ENCODE results near the gene AHCYL1. TPM values are rescaled to one million over a fixed set of nuclear protein-coding genes. Genes with fewer than 3 reads are reported as not detected.

AHCYL1 gene
- total RNA-seq, 1 donor from 2014 or later, result 90.1 TPM

DNA sequence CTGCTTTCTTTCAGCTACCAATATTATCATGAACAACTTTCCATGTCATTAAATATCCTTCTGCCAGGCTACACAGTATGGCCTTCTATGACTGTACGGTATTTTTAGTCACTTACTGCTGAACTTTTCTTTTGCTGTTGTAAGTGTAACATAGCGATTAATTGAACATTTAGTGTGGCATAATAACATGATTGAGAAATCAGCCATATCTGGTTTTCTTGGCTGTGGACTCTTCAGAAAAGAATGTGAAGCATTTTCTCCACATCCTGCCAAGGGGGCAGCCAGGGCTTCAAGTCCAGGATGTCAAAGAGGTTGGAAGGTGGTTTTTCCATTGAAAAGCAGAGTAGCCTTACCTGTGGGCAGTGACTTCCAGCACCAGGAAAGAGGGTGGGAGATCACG lies 8.8 kb upstream of the AHCYL1 start:
- Mint-ChIP-seq H3K4me1 (peaks cover 6% of the 10 kb centered on the region), H3K27ac (ENCODE audit: unreplicated experiment) (no peak overlapping the region), H3K9me3 (peaks cover 3% of the 10 kb centered on the region), H3K4me3 (no peak overlapping the region), H3K27me3 (ENCODE audit: low read depth) (no peaks in the 10 kb centered on the region), H3K36me3 (ENCODE audit: low read depth) (no peaks in the 10 kb centered on the region)
- TF ChIP-seq, protein P1, sequence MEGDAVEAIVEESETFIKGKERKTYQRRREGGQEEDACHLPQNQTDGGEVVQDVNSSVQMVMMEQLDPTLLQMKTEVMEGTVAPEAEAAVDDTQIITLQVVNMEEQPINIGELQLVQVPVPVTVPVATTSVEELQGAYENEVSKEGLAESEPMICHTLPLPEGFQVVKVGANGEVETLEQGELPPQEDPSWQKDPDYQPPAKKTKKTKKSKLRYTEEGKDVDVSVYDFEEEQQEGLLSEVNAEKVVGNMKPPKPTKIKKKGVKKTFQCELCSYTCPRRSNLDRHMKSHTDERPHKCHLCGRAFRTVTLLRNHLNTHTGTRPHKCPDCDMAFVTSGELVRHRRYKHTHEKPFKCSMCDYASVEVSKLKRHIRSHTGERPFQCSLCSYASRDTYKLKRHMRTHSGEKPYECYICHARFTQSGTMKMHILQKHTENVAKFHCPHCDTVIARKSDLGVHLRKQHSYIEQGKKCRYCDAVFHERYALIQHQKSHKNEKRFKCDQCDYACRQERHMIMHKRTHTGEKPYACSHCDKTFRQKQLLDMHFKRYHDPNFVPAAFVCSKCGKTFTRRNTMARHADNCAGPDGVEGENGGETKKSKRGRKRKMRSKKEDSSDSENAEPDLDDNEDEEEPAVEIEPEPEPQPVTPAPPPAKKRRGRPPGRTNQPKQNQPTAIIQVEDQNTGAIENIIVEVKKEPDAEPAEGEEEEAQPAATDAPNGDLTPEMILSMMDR (conservative IDR thresholded peaks at IDR 0.05), result no peak
- DNase-seq (ENCODE audit: low read depth, low spot score), result no peak

DNA sequence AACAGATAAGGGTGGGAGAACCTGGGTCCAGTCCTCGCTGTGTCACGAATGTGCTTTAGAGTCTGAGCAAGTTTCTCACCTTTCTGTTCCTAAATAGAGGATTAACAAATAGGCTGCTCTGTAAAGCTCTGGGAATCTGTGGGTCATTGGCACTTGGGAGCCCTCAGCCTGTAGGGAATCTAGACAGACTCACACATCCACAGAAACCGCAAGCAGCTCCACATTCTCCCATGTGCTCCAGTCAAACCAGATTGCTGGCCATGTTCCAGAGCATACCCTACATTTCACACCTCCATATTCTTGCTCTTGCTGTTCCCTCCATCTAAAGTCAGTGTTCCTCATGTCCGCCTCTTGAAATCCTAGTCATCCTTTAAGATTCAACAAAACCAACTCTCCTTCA lies 7.8 kb upstream of the AHCYL1 start:
- H3K9me3 Mint-ChIP-seq, result peaks cover 3% of the 10 kb centered on the region
- TF ChIP-seq, protein P1 (conservative IDR thresholded peaks at IDR 0.05), result no peak
- H3K4me1 Mint-ChIP-seq, result peaks cover 6% of the 10 kb centered on the region
- no peaks in the 10 kb centered on the region for H3K27me3 Mint-ChIP-seq (ENCODE audit: low read depth)
- H3K27ac Mint-ChIP-seq (ENCODE audit: unreplicated experiment), result no peak overlapping the region
- H3K4me3 Mint-ChIP-seq, result no peak overlapping the region
- no peak for DNase-seq (ENCODE audit: low read depth, low spot score)
- H3K36me3 Mint-ChIP-seq (ENCODE audit: low read depth), result no peaks in the 10 kb centered on the region

DNA sequence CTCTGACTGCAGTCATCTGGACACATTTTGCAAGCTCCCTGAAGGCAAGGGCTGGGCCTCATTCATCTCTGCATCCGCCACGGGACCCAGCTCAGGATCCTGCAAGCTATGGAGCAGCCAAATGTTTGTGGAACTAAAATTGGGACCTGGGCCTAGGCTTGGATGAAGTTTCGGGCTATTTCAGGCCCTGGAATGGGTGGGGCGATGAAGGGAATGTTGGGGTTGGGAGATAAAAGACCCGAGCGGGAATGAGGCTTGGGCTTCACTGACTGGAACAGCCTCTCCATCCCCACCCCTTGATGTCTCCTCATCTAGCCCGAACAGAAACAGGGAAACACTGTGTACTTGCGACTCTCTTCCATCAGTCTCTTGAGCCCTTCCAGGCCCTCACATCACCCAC lies 7.3 kb upstream of the AHCYL1 start:
- Mint-ChIP-seq H3K4me1 (peaks cover 6% of the 10 kb centered on the region), H3K9me3 (peaks cover 3% of the 10 kb centered on the region), H3K4me3 (no peak overlapping the region), H3K27me3 (ENCODE audit: low read depth) (no peaks in the 10 kb centered on the region), H3K27ac (ENCODE audit: unreplicated experiment) (no peak overlapping the region), H3K36me3 (ENCODE audit: low read depth) (no peaks in the 10 kb centered on the region)
- TF ChIP-seq, protein P1 (conservative IDR thresholded peaks at IDR 0.05), result no peak
- DNase-seq (ENCODE audit: low read depth, low spot score), result no peak

DNA sequence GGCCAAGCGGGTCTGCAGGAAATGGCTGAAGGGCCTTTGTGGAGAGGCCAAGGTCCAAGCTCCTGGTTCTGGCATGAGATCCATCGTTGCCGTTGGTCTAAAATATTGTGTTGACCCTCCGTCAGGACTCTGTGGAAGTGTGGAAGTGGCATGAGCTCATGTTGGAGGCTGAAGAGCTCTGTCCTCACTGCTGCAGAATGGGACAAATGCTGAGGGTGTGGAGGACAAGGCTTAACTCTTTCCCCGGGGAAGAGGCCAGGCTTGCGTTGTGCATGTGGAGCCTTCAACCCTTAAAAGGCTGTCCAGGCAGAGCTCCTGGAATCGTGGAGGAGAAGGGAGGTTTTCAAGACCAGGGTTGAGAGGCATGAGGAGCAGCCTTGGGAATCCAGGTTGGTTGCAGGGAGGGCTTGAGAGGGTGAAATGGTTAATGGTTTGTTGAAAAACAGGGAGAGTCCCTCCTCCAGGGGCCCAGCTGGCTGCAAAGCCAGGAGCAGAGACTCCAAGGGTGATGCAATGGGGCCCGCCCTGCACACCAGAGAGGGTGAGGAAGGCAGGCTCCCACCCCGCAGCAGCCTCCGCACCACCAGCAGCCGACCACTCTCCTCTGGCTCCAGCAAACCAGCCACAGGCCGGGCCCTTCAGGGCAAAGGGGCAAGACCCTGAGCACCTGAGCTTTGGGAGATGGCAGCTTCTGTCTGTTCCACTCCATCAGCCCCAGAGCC lies 6.7 kb upstream of the AHCYL1 start:
- H3K27me3 Mint-ChIP-seq (ENCODE audit: low read depth), result no peaks in the 10 kb centered on the region
- H3K4me3 Mint-ChIP-seq, result no peak overlapping the region
- H3K36me3 Mint-ChIP-seq (ENCODE audit: low read depth), result no peaks in the 10 kb centered on the region
- no peak overlapping the region for H3K27ac Mint-ChIP-seq (ENCODE audit: unreplicated experiment)
- DNase-seq (ENCODE audit: low read depth, low spot score), result no peak
- peaks cover 3% of the 10 kb centered on the region for H3K9me3 Mint-ChIP-seq
- TF ChIP-seq, protein P1 (conservative IDR thresholded peaks at IDR 0.05), result no peak
- peaks cover 6% of the 10 kb centered on the region for H3K4me1 Mint-ChIP-seq

DNA sequence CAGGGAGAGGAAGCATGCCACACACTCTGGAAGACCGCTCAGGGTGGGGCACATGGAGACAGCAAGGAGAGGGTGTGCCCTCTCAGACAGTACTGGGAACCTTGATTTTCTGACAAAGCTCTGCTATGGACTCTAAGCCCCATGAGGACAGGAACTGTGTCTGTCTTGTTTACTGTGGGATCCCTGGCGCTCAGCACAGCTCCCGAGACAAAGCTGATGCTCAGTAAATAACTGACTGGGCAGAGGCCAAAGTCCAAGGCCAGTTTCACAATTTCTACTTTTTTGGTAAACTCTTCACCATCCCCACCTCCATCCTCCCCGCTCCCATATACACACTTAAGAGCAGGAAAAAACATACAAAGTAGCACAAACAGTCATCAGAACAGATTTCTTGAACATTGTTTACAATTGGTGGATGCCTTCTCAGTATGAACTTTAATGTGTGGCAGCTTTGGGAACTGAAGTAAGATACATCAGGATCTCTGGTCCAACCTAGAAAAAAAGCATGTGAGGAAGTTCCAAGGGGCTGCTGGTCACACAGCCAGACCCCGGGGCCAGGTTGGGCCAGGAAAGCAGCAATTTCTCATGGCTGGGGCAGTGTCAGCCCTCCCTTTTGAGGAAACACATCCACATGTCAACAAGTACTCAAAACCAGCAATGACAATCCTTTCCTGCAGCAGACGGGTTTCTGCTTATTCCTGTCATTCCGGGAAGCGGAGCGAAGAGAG lies 5.6 kb upstream of the AHCYL1 start:
- DNase-seq (ENCODE audit: low read depth, low spot score), result no peak
- TF ChIP-seq, protein P1 (conservative IDR thresholded peaks at IDR 0.05), result no peak
- Mint-ChIP-seq H3K27ac (ENCODE audit: unreplicated experiment) (no peak overlapping the region), H3K27me3 (ENCODE audit: low read depth) (no peaks in the 10 kb centered on the region), H3K36me3 (ENCODE audit: low read depth) (no peaks in the 10 kb centered on the region), H3K9me3 (peaks cover 3% of the 10 kb centered on the region), H3K4me3 (no peak overlapping the region), H3K4me1 (peaks cover 13% of the 10 kb centered on the region)

Data from neural crest cell (in vitro differentiated cells).